GM20431 (cell line): ENCODE data around the gene DENND5A.

ENCODE experiments used
- in situ Hi-C: fragments of 300-500 bp; cut with MseI, MboI; formaldehyde crosslinking; loops from one replicate; pipeline ENCODE4 v1.15.0; 2020; ENCODE audit warnings: low sequenced_read_pairs; ENCODE audit not compliant: unreplicated experiment

Gene DENND5A

GRCh38 chr11:9144828-9145227, 120.3 kb downstream of the DENND5A start:
- in situ Hi-C loops: no loop called here

- in situ Hi-C loops: no loop called here
Observed at GRCh38 chr11:9143721-9144120, 121.4 kb downstream of the DENND5A start.

- in situ Hi-C loops: no loop called here
Observed at GRCh38 chr11:9142732-9143131, 122.4 kb downstream of the DENND5A start.

GRCh38 chr11:9141186-9141585, 124.0 kb downstream of the DENND5A start:
- in situ Hi-C loops: no loop called here

DNA sequence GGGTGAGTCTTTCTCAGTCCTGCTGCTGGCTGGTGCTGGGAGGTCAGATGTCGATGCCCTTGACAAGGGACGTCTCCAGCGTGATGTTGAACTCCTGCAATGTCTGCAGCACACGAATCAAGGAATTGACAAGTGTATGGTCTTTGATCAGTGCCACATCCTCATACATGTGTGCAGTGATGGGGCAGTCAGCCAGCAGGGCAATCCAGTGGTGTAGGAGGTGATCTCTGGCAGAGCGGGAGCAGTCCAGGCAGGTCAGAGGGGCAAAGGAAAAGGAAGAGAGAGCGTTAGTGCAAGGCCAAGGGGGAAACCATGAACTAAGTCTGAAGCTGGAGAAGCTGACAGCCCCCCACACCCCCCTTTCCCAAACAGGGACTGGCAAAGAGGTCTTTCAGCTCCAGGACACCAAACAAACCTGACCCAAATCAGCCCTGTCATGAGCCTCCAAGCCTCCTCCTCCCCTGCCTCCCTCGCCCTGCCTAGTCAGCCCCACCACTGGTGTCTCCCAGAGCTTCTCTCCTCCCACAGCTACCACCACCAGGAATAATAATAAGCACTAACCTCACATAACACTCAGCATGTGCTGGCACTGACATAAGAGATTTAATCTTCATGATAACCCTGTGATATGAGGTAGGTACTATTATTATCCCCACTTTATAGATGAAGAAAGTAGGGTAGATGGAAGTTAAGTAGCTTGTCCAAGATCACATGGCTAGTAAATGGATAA, 125.4 kb downstream of the DENND5A start:
- in situ Hi-C loops: loop anchor here (10.0 kb wide), 1 partner anchor 125 kb away; no protein-coding TSS in a partner anchor

GRCh38 chr11:9138612-9139579, 126.3 kb downstream of the DENND5A start:
- in situ Hi-C loops: loop anchor here (10.0 kb wide), 1 partner anchor 124 kb away; no protein-coding TSS in a partner anchor

DNA sequence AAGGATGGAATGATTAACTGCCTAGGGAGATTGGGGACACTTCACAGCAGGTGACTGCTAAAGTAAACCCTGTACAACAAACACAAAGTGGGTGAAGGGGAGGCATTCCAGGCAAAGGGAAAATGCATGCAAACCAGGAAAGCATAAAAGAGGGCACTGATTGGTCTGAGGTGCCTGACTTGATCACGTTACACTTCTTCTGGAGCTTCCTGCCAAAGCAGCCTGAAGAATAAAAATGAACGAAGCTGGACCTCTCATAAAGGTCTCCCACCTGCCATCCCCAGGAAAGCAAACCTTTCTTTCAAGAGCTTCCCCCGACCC, 127.1 kb downstream of the DENND5A start:
- in situ Hi-C loops: loop anchor here (10.0 kb wide), 1 partner anchor 123 kb away; no protein-coding TSS in a partner anchor

DNA sequence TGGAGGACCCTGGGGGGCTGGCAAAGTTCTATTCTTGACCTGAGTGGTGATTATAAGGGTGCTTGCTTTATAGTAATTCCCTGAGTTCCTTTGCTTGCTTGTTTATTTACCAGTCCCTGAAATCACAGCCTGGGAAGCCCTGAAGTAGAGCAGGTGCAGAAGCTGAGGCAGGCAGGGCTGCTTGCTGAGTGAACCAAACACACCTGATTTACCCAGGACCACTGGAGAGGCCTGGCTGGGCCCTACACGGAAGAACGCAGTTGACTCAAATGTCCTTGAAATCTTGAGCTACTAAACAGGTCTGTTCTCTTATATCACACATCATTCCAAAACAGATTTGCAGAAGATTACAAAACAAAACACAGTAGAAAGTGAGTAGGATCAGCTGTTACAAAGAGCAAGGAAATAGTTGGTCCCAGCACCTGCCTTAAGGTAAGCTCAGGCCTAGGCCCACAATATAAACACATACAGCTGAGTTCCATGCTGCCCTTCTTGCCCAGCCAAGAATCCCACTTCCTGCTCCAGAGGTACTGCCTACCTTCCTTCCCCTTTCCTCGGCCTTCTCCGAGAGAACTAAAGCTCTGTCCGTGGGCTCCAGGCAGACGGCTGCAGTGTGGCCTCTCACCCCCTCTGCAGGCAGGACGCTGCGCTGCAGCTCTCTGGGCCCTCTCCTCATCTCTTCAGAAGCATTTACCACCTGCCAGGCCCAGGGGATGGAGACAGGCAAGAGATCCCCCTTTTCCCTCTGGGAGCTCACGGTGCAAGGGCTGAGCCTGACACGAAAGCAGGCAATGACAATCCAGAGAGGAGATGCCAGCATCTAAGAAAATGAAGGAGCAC, 127.6 kb downstream of the DENND5A start:
- in situ Hi-C loops: loop anchor here (10.0 kb wide), 1 partner anchor 123 kb away; no protein-coding TSS in a partner anchor

- in situ Hi-C loops: loop anchor here (10.0 kb wide), 1 partner anchor 122 kb away; no protein-coding TSS in a partner anchor
Observed at GRCh38 chr11:9136741-9137140, 128.4 kb downstream of the DENND5A start.

- in situ Hi-C loops: loop anchor here (10.0 kb wide), 1 partner anchor 119 kb away; no protein-coding TSS in a partner anchor
Observed at GRCh38 chr11:9133956-9134355, 131.2 kb downstream of the DENND5A start.

GRCh38 chr11:9132203-9132878, 132.8 kb downstream of the DENND5A start:
- in situ Hi-C loops: loop anchor here (10.0 kb wide), 1 partner anchor 118 kb away; no protein-coding TSS in a partner anchor

DNA sequence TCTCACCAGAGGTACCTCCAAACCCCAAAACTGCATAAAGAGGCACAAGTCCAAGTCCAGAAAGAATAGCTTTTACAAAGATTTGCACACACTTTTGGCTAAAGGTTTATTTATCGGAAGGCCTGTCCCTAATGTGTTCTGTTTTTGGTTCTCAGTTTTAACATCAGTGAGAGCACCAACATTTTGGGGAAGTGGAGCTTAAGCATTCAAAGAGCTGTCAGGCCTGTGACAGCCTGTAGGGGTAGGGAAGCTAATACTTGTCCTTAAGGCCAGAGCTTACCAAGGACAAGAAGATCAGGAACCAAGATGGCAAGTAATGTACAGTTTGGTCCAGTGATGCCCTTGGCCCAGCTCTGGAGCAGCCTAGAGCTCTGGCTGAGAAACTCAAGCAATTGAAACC, 134.9 kb downstream of the DENND5A start:
- in situ Hi-C loops: loop anchor here (10.0 kb wide), 1 partner anchor 115 kb away; no protein-coding TSS in a partner anchor

DNA sequence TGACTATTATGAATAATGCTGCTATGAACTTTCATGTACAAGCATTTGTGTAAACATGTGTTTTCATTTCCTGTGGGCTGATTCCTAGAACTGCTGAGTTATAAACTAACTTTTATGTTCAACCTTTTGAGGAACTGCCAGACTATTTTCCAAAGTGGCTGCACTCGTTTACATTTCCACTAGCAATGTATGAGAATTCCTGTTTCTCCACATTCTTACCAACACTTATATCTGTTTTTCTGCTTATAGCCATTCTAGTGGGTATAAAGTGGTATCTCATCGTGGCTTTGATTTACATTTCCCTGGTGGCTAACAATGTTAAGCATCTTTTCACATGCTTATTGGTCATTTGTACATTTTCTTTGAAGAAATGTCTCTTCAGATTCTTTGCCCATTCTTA, 138.5 kb downstream of the DENND5A start:
- in situ Hi-C loops: no loop called here

GRCh38 chr11:9125185-9125886, 139.8 kb downstream of the DENND5A start:
- in situ Hi-C loops: no loop called here

DNA sequence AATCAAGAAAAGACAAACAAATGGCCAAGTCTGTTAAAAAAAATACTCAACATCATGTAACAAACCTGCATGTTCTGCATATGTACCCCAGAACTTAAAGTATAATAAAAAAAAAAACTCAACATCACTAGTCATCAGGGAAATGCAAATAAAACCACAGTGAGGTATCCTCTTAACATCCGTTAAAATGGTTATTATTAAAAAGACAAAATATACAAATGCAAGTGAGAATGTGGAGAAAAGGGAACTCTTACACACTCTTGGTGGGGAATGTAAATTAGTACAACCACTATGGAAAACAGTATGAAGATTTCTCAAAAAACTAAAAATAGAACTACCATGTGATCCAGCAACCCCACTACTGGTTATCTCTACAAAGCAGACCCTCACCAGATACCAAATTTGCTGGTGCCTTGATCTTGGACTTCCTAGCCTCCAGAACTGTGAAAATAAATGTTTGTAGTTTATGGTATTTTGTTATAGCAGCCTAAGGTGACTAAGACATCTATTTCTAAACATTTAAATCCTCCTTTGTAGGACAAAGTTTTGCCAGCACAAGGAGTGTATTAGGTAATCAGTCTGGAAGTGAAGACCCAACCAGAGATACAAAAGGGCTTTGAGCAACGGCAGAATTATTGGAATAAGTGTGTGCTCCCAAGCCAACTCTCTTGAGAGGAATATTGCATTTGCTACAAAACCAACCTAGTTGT, 141.4 kb downstream of the DENND5A start:
- in situ Hi-C loops: no loop called here

DNA sequence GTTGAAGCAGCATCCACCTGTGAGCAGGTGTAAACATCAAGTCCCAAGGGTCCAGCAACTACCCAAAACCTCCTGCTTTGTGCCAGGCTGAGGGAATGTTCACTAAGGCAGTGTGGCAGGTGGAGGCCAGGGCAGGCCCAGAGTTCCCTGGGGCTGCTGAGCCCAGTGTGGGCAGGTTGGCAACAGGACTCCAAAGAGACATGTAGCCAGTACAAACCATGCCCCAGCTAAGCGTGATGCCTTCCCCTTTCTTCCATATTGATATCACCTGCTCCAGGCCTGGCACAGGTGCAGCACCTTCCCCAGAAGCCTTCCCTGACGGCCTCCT, 143.7 kb downstream of the DENND5A start:
- in situ Hi-C loops: no loop called here

DNA sequence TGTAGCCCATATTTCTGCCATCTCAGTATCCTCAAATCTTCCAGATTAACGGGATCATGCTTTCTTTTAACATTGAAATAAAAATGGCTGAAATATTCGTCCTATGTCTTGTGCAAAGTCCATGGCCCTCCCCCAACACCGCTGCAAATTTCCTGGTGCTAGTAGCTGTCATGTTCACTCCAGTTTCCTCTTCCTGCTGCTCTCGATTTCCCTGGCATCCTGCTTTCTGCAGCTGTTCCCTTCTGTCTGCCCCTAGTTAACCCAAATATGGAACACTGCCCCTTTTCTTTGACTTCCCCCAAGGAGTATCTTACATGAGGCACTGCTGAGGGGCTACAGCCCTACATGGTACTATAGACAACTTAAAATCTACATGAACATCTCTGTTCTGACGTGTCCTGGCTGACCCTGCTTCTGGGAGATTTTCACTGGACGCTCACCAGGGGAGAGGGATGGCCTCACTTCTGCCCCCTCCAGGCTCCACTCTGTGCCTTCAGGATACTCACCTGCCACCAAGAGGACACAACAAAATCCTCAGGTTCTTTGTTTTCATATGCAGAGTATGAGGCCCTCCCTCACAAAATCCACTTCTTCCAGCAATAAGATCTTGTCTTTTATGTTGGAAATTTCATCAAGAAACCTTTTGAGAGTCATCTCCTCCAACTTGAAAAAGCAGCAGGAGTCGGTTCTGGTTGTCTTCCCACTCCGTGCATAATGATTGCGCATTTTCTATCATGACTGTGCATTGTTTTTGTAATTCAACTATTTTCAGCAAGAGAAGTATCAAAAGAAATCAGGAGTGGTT, 144.3 kb downstream of the DENND5A start:
- in situ Hi-C loops: no loop called here
